CD4-positive, alpha-beta T cell (primary cell): ENCODE data around the gene MRNIP. TPM values are rescaled to one million over a fixed set of nuclear protein-coding genes. Genes with fewer than 3 reads are reported as not detected.

Experiments used
- ATAC-seq: fragments of 200-7000 bp; cut with Tn5 transposase; one replicate; pipeline ENCODE4 v1.10.0; 2022; ENCODE audit warnings: mild to moderate bottlenecking; ENCODE audit not compliant: poor library complexity
- CTCF ChIA-PET: fragments of 350-600 bp; sonication (Branson Sonifier 250); formaldehyde crosslinking; loops from one replicate; lab custom pipeline; 2021; ENCODE audit warnings: antibody characterized with exemption, inconsistent platforms; lab: Charles Lee
- POLR2A ChIA-PET: fragments of 350-600 bp; sonication (Branson Sonifier 250); formaldehyde crosslinking; loops from one replicate; lab custom pipeline; 2021; ENCODE audit warnings: antibody characterized with exemption, inconsistent platforms; lab: Charles Lee
- DNase-seq, 14 experiments: peaks; one replicate each; pipeline ENCODE4 v3.0.0-alpha.2; 2013 to 2020; ENCODE audit warnings: mixed read lengths in 2 of 14
- H3K27ac ChIP-seq, 2 donors: one replicate each; pipeline versions ENCODE4 v1.5.1 to v1.7.0; 2013; ENCODE audit warnings: low read length in 2 of 2, low read depth in 1 of 2, mild to moderate bottlenecking in 1 of 2
- H3K27me3 ChIP-seq, 2 experiments: 1 replicate in 1 of 2; 2 replicates in 1 of 2; pipeline versions ENCODE4 v1.6.1 to v1.7.0; 2013; ENCODE audit warnings: low read length in 2 of 2, control low read depth in 1 of 2, mild to moderate bottlenecking in 1 of 2, moderate library complexity in 1 of 2; ENCODE audit not compliant: insufficient read depth in 2 of 2, control insufficient read depth in 1 of 2
- H3K36me3 ChIP-seq: one replicate; pipeline ENCODE4 v1.6.1; 2013; ENCODE audit warnings: low read length, control low read depth; ENCODE audit not compliant: insufficient read depth
- H3K4me1 ChIP-seq: one replicate; pipeline ENCODE4 v1.6.1; 2013; ENCODE audit warnings: low read length, control low read depth; ENCODE audit not compliant: insufficient read depth
- H3K4me3 ChIP-seq: one replicate; pipeline ENCODE4 v1.5.1; 2013; ENCODE audit warnings: mild to moderate bottlenecking, low read length, moderate library complexity
- H3K9me3 ChIP-seq, 2 experiments: 1 replicate in 1 of 2; 2 replicates in 1 of 2; pipeline versions ENCODE4 v1.6.1 to v1.7.0; 2013; ENCODE audit warnings: low read length in 2 of 2, mild to moderate bottlenecking in 2 of 2, control low read depth in 1 of 2, moderate library complexity in 1 of 2; ENCODE audit not compliant: control insufficient read depth in 1 of 2, insufficient read depth in 1 of 2
- H3K27ac Mint-ChIP-seq: one replicate; pipeline ENCODE4 v1.8.0; 2020; ENCODE audit warnings: mixed read lengths
- H3K27me3 Mint-ChIP-seq: one replicate; pipeline ENCODE4 v1.8.0; 2021; ENCODE audit warnings: mixed read lengths
- H3K36me3 Mint-ChIP-seq: one replicate; pipeline ENCODE4 v1.8.0; 2021; ENCODE audit warnings: low read depth, mixed read lengths
- H3K4me1 Mint-ChIP-seq: one replicate; pipeline ENCODE4 v1.8.0; 2021; ENCODE audit warnings: low read depth, mixed read lengths
- H3K4me3 Mint-ChIP-seq: one replicate; pipeline ENCODE4 v1.8.0; 2020; ENCODE audit warnings: mild to moderate bottlenecking, mixed read lengths
- H3K9me3 Mint-ChIP-seq: one replicate; pipeline ENCODE4 v1.8.0; 2020; ENCODE audit warnings: mixed read lengths
- CTCF ChIP-seq: fragments of 200-600 bp; IDR thresholded peaks from one replicate; pipeline ENCODE4 v1.8.0; 2022; ENCODE audit warnings: antibody characterized with exemption, mild to moderate bottlenecking
- intact Hi-C, 2 experiments: fragments of 100-400 bp; cut with DNase I in 1 of 2; cut with micrococcal nuclease in 1 of 2; formaldehyde crosslinking; loops; one replicate each; pipeline versions ENCODE4 v1.15.1 to v1.9.0; 2023 to 2025; cut with DNase I, micrococcal nuclease
- total RNA-seq, 174 experiments: library from RNA in 2 of 174; stranded (reverse) in 2 of 174; gene quantifications; one replicate each; pipeline ENCODE4 v1.2.3 and lab custom pipeline; 2021 to 2026

The MRNIP gene
- total RNA-seq, 2 experiments from 2014 or later = 31.8 to 32.8 TPM

GRCh38 chr5:179827680-179828079 lies 30.9 kb downstream of the MRNIP start:
- no peak overlapping the region for H3K27ac ChIP-seq
- ChIA-PET CTCF (no interaction called here), POLR2A (interaction anchor here (1.0 kb wide), 1 partner anchor 9 kb away, joined by 3 read pairs; no protein-coding TSS in a partner anchor)
- Mint-ChIP-seq H3K4me3 (no peak overlapping the region), H3K27ac (peak overlapping the region; percentile 61), H3K27me3 (no peaks in the 10 kb centered on the region), H3K36me3 (peaks cover 97% of the 10 kb centered on the region), H3K9me3 (no peaks in the 10 kb centered on the region), H3K4me1 (peaks cover 31% of the 10 kb centered on the region)
- H3K4me1 ChIP-seq = peaks cover 24% of the 10 kb centered on the region
- DNase-seq (peak in 4 of 14 experiments; percentile 21 to 65 (median 46)), ATAC-seq (peak; percentile 37)
- no peak for TF ChIP-seq CTCF
- intact Hi-C loops = no loop called here
- no peaks in the 10 kb centered on the region for H3K9me3 ChIP-seq
- no peak overlapping the region for H3K4me3 ChIP-seq
- no peaks in the 10 kb centered on the region for H3K27me3 ChIP-seq
- H3K36me3 ChIP-seq = peaks cover 82% of the 10 kb centered on the region

- Histone ChIP-seq H3K27ac (no peak overlapping the region), H3K4me1 (peaks cover 37% of the 10 kb centered on the region), H3K9me3 (no peaks in the 10 kb centered on the region), H3K36me3 (peaks cover 70% of the 10 kb centered on the region), H3K27me3 (no peaks in the 10 kb centered on the region), H3K4me3 (no peak overlapping the region)
- peaks cover 91% of the 10 kb centered on the region for H3K36me3 Mint-ChIP-seq
- no peak for TF ChIP-seq CTCF
- H3K9me3 Mint-ChIP-seq = no peaks in the 10 kb centered on the region
- no peak overlapping the region for H3K4me3 Mint-ChIP-seq
- H3K4me1 Mint-ChIP-seq = peaks cover 45% of the 10 kb centered on the region
- ATAC-seq (no peak), DNase-seq (peak in 1 of 14 experiments; percentile 21)
- intact Hi-C loops = no loop called here
- ChIA-PET POLR2A (interaction anchor here (1.5 kb wide), 1 partner anchor 11 kb away, joined by 4 read pairs; no protein-coding TSS in a partner anchor), CTCF (no interaction called here)
- H3K27ac Mint-ChIP-seq = no peak overlapping the region
- H3K27me3 Mint-ChIP-seq = no peaks in the 10 kb centered on the region
These were observed 32.9 kb downstream of the MRNIP start for GRCh38 chr5:179825655-179826182.

- Mint-ChIP-seq H3K36me3 (peaks cover 81% of the 10 kb centered on the region), H3K4me3 (peak overlapping the region; percentile 38), H3K27ac (peak overlapping the region; percentile 18), H3K9me3 (no peaks in the 10 kb centered on the region), H3K27me3 (no peaks in the 10 kb centered on the region), H3K4me1 (peaks cover 52% of the 10 kb centered on the region)
- ATAC-seq (no peak), DNase-seq (no peak)
- intact Hi-C loops = loop anchor here in 1 of 2 experiments (5.0 kb wide), 1 partner anchor 33 kb away; the partner anchor contains the start of gene MRNIP
- CTCF ChIA-PET = no interaction called here
- Histone ChIP-seq H3K4me1 (peaks cover 46% of the 10 kb centered on the region), H3K4me3 (no peak overlapping the region), H3K27me3 (no peaks in the 10 kb centered on the region), H3K27ac (no peak overlapping the region), H3K9me3 (no peaks in the 10 kb centered on the region), H3K36me3 (peaks cover 61% of the 10 kb centered on the region)
- POLR2A ChIA-PET = interaction anchor here (1.5 kb wide), 1 partner anchor 12 kb away, joined by 4 read pairs; no protein-coding TSS in a partner anchor
- TF ChIP-seq CTCF = no peak
These were observed 33.9 kb downstream of the MRNIP start for GRCh38 chr5:179824745-179825112.
